Chondrocyte (in vitro differentiated cells): ENCODE results near the gene MBD5. TPM values are rescaled to one million over a fixed set of nuclear protein-coding genes. Genes with fewer than 3 reads are reported as not detected.

ENCODE experiments used
- DNase-seq: peaks from one replicate; pipeline ENCODE4 v3.0.0; 2021; ENCODE audit warnings: mixed read lengths, low spot score
- H3K27ac Mint-ChIP-seq: one replicate; pipeline ENCODE4 v1.8.0; 2021; ENCODE audit warnings: mild to moderate bottlenecking, moderate library complexity, mixed read lengths; ENCODE audit not compliant: unreplicated experiment
- H3K27me3 Mint-ChIP-seq: 2 replicates; pipeline ENCODE4 v1.8.0; 2021; ENCODE audit warnings: low read depth, mixed read lengths
- H3K36me3 Mint-ChIP-seq: 2 replicates; pipeline ENCODE4 v1.8.0; 2021; ENCODE audit warnings: low read depth, mixed read lengths
- H3K4me1 Mint-ChIP-seq: 2 replicates; pipeline ENCODE4 v1.8.0; 2021; ENCODE audit warnings: low read depth, mild to moderate bottlenecking, mixed read lengths
- H3K4me3 Mint-ChIP-seq: one replicate; pipeline ENCODE4 v1.8.0; 2021; ENCODE audit warnings: mild to moderate bottlenecking, moderate library complexity, mixed read lengths; ENCODE audit not compliant: unreplicated experiment
- H3K9me3 Mint-ChIP-seq: 2 replicates; pipeline ENCODE4 v1.8.0; 2021; ENCODE audit warnings: low read depth, mixed read lengths
- CTCF ChIP-seq: fragments of 200-600 bp; sonication (generic); IDR thresholded peaks from 2 replicates; pipeline ENCODE4 v1.5.0; 2021; ENCODE audit warnings: antibody characterized with exemption, mild to moderate bottlenecking, moderate library complexity
- total RNA-seq: library from RNA; stranded (reverse); gene quantifications from 3 replicates; pipeline ENCODE4 v1.2.1, GENCODE V29; 2021

The MBD5 gene
- total RNA-seq, 1 donor from 2014 or later, result 31.1 TPM

- Mint-ChIP-seq H3K4me1 (peaks cover 13% of the 10 kb centered on the region), H3K4me3 (no peak overlapping the region), H3K27me3 (no peaks in the 10 kb centered on the region), H3K9me3 (no peaks in the 10 kb centered on the region), H3K36me3 (peaks cover 4% of the 10 kb centered on the region), H3K27ac (no peak overlapping the region)
- no peak for DNase-seq
- TF ChIP-seq CTCF, result no peak
Measured at GRCh38 chr2:148039783-148040182, 18.9 kb downstream of the MBD5 start.

GRCh38 chr2:148042219-148042618 is 21.3 kb downstream of the MBD5 start:
- no peak for DNase-seq
- TF ChIP-seq CTCF, result no peak
- H3K27ac Mint-ChIP-seq, result no peak overlapping the region
- H3K4me1 Mint-ChIP-seq, result peaks cover 8% of the 10 kb centered on the region
- peaks cover 4% of the 10 kb centered on the region for H3K36me3 Mint-ChIP-seq
- H3K27me3 Mint-ChIP-seq, result no peaks in the 10 kb centered on the region
- no peak overlapping the region for H3K4me3 Mint-ChIP-seq
- no peaks in the 10 kb centered on the region for H3K9me3 Mint-ChIP-seq

GRCh38 chr2:148044322-148044721 is 23.4 kb downstream of the MBD5 start:
- peaks cover 4% of the 10 kb centered on the region for H3K36me3 Mint-ChIP-seq
- no peak overlapping the region for H3K4me3 Mint-ChIP-seq
- H3K27me3 Mint-ChIP-seq, result no peaks in the 10 kb centered on the region
- no peak for DNase-seq
- TF ChIP-seq CTCF, result no peak
- H3K9me3 Mint-ChIP-seq, result no peaks in the 10 kb centered on the region
- H3K27ac Mint-ChIP-seq, result no peak overlapping the region
- peaks cover 14% of the 10 kb centered on the region for H3K4me1 Mint-ChIP-seq

GRCh38 chr2:148046802-148047201 is 25.9 kb downstream of the MBD5 start:
- Mint-ChIP-seq H3K9me3 (no peaks in the 10 kb centered on the region), H3K4me1 (peaks cover 20% of the 10 kb centered on the region), H3K36me3 (no peaks in the 10 kb centered on the region), H3K27ac (no peak overlapping the region), H3K27me3 (no peaks in the 10 kb centered on the region), H3K4me3 (no peak overlapping the region)
- DNase-seq, result no peak
- no peak for TF ChIP-seq CTCF

- Mint-ChIP-seq H3K27ac (no peak overlapping the region), H3K27me3 (no peaks in the 10 kb centered on the region), H3K4me1 (peaks cover 20% of the 10 kb centered on the region), H3K9me3 (peaks cover 3% of the 10 kb centered on the region), H3K4me3 (no peak overlapping the region), H3K36me3 (peaks cover 2% of the 10 kb centered on the region)
- no peak for TF ChIP-seq CTCF
- no peak for DNase-seq
Measured at GRCh38 chr2:148048475-148049221, 27.8 kb downstream of the MBD5 start.
